Epidermal melanocyte (primary cell): ENCODE data around the gene PLTP.
"Not testable (repeated sequence)": the region's sequence is repeated elsewhere in the genome, so short reads cannot be mapped to it uniquely, and the experiment has no call there.

Experiments used
- DNase-seq: peaks from one replicate; pipeline ENCODE4 v3.0.0; 2011; ENCODE audit warnings: low spot score; ENCODE audit not compliant: insufficient read length

The PLTP gene

GRCh38 chr20:45944151-45944964 is 32.4 kb upstream of the PLTP start:
- DNase-seq: no peak

DNA sequence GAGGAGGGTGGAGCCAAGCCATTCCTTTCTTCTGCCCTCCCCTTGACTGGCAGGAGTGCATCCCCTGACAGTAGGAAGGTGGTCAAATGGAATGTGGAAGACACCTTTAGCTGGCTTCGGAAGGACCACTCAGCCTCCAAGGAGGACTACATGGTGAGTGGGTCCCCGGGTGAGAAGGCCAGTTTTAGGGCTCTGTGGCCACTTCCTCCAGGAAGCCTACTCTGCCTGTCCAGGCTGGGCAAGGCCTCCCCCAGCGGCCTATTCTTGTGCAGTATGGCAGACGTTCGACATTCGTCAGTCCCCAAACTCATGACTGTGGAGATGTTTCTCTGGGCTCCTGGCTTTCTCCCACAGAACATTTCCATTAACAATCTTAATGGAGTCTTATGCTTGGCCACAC is 31.7 kb upstream of the PLTP start:
- no peak for DNase-seq

DNA sequence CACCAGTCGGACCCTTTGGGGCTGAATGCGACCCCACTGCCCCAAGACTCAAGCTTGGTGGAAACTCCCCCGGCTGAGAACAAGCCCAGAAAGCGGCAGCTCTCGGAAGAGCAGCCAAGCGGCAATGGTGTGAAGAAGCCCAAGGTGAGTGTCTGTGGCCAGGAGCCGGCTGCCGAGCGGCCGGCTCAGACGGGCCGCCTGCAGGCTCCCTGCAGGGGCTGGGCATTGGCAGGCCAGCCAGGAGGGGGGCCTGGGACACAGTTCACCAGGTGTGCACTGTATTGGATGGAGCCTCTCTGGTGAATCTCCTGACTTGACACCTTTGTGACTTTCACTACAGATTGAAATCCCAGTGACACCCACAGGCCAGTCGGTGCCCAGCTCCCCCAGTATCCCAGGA is 28.5 kb upstream of the PLTP start:
- no peak for DNase-seq

DNA sequence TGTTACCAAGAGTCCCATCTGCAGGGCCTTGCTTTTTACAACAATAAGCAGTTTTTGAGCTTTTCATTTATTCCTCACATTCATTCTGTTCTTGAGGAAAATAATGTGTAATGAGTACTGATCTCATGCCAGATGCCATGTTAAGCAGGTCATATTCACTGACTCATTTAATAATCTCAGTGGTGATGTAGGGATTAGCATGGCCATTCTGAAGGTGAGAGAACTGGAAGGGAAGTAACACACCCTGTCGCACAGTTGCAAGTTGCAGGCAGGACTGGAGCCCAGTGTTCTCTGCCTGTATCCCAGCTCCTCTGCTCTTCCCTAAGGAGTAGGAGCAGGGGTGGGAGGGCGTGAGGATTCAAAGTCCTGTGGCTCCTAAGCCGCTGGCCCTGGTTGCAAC is 28.1 kb upstream of the PLTP start:
- no peak for DNase-seq

DNA sequence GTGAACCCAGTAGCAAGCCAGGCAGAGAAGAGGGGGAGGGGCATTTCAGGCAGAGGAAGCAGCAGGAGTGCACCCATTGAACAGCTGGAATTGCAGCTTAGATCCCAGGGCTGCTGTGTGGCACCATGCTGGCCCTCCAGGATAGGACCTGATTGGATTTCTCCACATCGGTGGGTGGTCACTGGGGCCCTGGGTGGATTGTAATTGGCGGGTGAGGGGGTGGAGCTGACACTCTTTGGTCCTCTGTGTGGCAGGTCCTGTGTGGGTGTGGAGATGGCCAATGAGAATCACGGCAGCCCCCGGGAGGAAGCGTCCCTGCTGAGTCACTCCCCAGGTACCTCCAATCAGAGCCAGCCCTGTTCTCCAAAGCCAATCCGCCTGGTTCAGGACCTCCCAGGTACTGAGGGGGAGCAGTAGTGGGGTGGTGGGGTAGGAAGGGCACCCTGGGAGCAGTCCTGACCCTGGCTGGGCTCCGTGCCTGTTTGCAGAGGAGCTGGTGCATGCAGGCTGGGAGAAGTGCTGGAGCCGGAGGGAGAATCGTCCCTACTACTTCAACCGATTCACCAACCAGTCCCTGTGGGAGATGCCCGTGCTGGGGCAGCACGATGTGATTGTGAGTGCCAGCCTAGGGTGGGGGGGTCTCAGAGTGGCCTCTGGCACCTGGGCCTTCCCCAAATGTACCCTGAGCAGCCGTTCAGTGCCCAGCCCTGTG is 26.9 kb upstream of the PLTP start:
- DNase-seq: no peak

DNA sequence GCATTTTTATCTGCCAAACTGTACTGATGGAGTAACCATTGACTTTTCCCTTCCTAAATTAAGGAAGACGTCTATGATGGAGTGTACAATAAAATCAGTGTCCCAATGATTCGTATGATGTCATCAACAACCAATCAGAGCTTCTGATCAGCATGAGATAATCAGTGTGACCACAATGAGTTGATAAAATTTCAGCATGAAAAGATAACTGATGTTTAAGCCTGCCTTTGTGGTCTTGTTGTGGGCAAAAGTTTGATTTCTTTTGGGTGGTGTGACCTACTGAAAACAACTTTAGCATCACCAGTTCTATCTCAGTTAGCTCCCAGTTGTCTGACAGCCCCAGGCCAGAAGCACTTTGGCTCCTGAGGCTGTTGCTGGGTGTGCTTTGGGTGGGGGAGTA is 25.8 kb upstream of the PLTP start:
- DNase-seq: no peak

GRCh38 chr20:45935416-45936046 is 23.6 kb upstream of the PLTP start:
- DNase-seq: no peak

DNA sequence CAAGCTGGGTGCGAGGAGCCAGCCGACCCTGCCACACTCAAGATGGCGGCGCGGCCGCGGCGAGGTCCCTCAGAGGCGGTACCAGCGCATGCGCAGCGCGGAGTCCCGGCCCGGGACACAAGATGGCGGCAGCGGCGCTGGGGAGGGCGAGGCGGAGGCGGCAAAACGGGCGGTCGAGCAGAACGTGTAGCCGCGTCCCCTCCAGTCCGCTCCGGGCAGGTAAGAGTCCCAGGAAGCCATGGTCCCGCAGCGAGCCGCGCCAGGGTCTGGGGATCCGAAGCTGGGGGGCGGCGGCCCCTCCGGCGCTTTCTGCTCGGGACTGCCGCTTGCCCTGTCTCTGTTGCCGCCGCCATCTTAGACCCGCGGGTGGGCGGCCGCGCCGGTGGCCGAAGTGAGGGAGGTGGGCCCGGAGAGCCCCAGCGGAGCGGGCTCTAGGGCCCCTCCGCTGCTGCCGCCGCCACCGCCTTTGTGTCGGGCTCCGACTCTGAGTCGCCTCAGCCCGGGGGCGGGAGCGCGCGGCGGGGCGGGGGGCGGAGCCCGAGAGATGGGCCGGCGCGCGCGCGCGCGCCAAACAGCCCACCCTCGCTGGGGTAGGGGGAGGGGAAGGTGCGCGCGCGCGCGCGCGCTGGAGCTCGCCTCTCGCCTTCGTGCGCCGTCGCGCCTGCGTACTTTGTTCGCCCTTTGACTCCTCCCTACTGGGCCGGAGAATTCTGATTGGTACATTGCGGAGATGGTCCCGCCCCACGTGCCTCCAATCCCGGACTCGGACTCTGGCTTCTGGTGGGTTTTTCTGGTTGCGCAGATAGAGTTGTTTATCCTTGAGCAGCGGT is 22.8 kb upstream of the PLTP start, which contains the start of gene PCIF1:
PCIF1 (plus strand) TSS at position 98 of the 830 bp plus-strand sequence. CDS start 4,317 bp downstream, outside the sequence.
- peak; percentile 100 for DNase-seq

GRCh38 chr20:45934046-45934585 is 22.2 kb upstream of the PLTP start:
- no peak for DNase-seq

- DNase-seq: peak; percentile 69
These were observed 21.5 kb upstream of the PLTP start for GRCh38 chr20:45933266-45934045.

- not testable (repeated sequence) for DNase-seq
These were observed 19.7 kb upstream of the PLTP start for GRCh38 chr20:45931680-45932079.

DNA sequence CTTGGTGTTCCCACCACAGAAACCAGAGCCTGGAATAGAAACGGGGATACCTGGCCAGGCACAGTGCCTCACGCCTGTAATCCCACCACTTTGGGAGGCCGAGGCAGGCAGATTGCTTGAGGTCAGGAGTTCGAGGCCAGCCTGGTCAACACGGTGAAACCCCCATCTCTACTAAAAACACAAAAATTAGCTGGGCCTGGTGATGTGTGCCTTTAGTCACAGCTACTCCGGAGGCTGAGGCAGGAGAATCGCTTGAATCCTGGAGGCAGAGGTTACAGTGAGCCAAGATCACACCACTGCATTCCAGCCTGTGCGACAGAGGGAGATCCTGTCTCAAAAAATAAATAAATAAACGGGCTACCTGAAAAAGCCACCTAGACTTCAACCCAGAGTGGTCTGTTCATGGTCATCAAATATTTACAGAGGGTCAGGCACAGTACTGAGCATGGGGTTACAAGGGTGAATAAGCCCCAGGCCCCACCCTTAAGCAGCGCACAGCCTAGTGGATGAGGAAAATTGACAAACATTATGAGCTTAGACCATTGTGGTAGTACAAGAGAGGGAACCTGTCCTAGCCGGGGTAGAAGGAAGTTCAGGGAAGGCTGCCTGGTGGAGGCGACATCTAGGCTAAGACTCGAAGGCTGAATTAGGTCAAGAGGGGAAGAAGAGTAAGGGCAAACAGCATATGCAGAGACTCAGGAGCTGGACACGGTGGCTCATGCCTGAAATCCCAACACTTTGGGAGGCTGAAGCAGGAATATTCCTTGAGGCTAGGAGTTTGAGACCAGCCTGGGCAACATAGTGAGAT is 15.3 kb upstream of the PLTP start:
- DNase-seq: no peak

GRCh38 chr20:45926731-45927070 is 14.7 kb upstream of the PLTP start:
- no peak for DNase-seq

- no peak for DNase-seq
These were observed 14.0 kb upstream of the PLTP start for GRCh38 chr20:45925821-45926506.

GRCh38 chr20:45924391-45925261 is 12.7 kb upstream of the PLTP start:
- peak; percentile 36 for DNase-seq

DNA sequence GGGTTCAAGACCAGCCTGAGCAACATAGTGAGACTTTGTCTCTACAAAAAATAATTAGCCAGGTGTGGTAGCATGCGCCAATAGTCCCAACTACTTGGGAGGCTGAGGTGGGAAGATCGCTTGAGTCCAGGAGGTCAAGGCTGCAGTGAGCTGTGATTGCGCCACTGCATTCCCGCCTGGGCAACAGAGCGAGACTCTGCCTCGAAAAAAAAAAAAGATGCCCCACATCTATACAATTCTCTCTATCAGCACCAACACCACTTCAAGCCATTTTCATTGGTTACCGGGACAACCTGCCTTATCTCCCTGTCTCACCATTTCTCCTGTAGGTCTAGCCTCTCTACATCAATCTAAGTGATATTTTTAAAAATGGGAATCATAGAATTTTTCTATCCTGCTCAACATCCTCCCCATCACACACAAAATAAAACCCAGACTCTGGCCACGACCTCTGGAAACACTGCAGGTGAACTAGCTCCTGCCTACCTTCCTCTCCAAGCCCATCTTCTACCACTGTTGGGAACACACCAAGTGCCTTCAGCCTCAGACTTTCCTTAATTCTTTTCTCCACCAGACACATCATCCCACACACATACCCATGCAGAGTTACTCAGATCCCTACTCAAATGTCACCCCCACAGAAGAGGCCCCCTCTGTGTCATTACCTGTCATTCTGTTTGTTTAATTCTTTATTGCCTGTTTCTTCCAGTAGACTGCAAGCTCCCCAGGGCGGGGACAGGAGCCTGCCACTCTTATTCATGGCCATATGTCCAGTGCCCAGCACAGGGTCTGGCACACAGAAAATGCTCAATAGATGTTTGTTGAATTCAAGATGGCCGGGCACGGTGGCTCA is 9.6 kb upstream of the PLTP start:
- DNase-seq: no peak
